ENCODE data around the gene KLRC3.
"Not testable (repeated sequence)": the region's sequence is repeated elsewhere in the genome, so short reads cannot be mapped to it uniquely, and the experiment has no call there.

KLRC3 gene

DNA sequence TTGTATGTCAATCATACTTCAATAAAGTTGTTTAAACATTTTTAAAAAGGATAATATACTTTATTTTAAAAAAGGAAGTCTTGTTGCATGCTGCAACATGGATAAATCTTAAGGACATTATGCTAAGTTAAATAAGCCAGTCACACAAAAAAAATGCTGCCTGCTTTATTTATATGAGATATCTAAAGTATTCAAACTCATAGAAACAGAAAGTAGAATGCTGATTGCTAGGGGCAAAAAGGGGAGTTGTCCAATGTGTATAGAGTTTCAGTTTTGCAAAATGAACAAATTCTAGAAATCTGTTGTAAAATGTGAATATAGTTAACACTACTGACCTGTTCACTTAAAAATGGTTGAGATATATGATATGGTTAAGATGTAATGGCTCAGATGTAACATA lies 19.6 kb downstream of the KLRC3 start:
- no peak for DNase-seq (ENCODE audit: low read depth)

- DNase-seq (ENCODE audit: low read depth): no peak
These were observed 22.2 kb downstream of the KLRC3 start for GRCh38 chr12:10398168-10398567.

DNA sequence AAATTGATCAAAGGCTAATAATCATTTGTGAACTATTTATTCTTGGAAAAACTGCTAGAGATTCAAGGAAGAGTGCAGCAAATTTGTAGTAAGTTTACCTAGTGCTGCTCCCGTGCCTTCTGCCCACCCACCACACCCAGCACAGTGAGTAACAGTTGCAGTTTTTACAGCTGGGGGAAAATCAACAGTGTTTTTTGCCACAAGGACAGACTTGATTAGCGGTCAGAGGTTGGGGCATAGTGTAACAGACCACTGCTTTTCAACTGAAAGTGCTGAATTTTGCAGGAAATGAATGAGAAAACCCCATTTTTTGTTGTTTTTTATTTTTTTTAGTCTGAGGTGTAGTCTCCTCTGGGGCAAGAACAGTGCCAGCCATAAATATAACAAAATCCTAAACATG lies 23.1 kb downstream of the KLRC3 start:
- no peak for DNase-seq (ENCODE audit: low read depth)

GRCh38 chr12:10396176-10396575 lies 24.2 kb downstream of the KLRC3 start:
- not testable (repeated sequence) for DNase-seq (ENCODE audit: low read depth)

GRCh38 chr12:10395390-10395998 lies 24.9 kb downstream of the KLRC3 start:
- DNase-seq (ENCODE audit: low read depth): peak; percentile 83

GRCh38 chr12:10394531-10395152 lies 25.8 kb downstream of the KLRC3 start:
- not testable (repeated sequence) for DNase-seq (ENCODE audit: low read depth)

GRCh38 chr12:10393291-10393690 lies 27.1 kb downstream of the KLRC3 start:
- no peak for DNase-seq (ENCODE audit: low read depth)

DNA sequence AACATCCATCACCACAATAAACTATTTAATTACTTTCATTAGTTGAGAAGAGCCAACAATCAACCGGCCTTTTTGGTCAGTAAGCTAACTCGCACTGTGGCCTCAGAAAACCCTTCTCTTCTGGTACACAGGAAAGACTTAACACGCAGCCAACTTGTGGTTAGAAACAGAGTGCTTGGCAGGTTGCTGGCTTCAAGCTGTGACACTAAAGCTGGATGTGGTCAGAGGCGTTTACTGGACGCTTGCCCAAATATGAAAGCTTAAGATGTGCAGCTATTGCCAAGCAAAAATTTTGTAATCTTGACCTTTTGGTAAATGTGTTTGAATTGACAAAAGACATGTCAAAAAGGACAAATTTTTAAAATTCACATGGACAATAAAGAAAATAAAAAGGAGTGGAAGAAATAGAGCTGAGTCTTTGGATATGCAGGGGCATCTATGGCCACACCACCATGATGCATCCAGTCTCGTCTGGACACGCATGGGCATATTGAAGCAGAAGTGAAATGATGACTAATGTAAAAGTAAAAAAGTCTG lies 27.9 kb downstream of the KLRC3 start:
- DNase-seq (ENCODE audit: low read depth): peak; percentile 85

- not testable (repeated sequence) for DNase-seq (ENCODE audit: low read depth)
These were observed 29.4 kb downstream of the KLRC3 start for GRCh38 chr12:10390991-10391390.

- no peak for DNase-seq (ENCODE audit: low read depth)
These were observed 30.5 kb downstream of the KLRC3 start, which contains the start of gene KLRK1 for GRCh38 chr12:10389904-10390303. Gene KLRK1, minus strand, starts transcription at chr12:10390041. Its CDS starts 1,231 bp downstream, at chr12:10388810.

GRCh38 chr12:10388624-10389413 lies 31.6 kb downstream of the KLRC3 start:
- DNase-seq (ENCODE audit: low read depth): no peak

DNA sequence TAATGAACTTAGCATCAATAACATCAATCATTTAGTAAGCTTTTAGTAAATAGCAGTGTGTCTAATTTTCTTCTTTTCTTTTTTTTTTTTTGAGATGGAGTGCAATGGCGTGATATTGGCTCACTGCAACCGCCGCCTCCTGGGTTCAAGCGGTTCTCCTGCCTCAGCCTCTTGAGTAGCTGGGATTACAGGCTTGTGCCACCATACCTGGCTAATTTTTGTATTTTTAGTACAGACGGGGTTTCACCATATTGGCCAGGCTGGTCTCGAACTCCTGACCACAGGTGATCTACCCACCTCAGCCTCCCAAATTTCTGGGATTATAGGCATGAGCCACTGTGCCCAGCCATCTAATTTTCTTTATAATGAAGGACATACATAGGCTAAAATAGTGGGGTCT lies 32.9 kb downstream of the KLRC3 start:
- DNase-seq (ENCODE audit: low read depth): not testable (repeated sequence)

DNA sequence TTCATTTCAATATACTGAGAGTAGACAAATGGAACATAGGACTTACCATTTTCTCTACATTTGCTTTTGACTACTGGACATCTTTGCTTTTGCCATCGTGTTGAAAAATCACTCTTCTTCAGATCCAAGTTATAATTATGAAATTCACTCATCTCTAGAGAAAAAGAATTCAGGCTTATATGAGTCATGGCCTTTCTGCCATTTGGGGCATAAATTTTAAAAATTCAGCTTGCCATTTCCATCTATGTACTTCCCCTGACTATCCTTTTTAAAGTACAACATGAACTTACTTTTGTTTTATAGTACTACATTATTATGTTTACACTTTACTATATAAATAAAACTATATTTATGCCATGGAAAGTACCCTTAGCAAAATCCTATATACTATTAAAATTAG lies 33.5 kb downstream of the KLRC3 start:
- no peak for DNase-seq (ENCODE audit: low read depth)

DNA sequence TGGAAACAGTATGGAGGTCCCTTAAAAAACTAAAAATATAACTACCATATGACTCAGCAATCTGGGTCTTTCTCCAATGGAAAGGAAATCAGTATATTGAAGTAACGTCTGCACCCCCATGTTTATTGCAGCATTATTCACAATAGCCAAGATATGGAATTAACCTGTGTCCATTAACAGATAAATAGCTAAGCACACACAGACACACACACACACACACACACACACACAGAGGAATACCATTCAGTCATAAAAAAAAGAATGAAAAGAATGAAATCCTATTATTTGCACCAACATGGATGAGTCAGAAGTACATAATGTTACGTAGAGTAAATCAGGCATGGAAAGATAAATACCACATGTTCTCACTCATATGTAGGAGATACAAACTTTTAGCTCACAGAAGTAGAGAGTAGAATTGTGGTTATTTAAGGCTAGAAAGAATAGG lies 35.2 kb downstream of the KLRC3 start:
- DNase-seq (ENCODE audit: low read depth): peak; percentile 66

DNA sequence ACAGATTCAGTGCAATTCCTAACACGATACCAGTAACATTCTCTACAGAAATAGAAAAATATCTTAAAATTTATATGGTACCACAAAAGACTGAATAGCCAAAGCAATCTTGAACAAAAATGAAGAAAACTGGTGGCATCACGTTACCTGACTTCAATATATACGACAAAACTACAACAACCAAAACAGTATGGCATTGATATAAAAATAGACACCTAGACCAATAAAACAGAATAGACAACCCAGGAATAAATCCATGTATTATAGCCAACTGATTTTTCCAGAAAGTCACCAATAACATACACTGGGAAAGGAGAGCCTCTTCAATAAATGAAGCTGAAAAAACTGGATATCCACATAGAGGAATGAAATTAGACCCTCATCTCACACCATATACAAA lies 36.2 kb downstream of the KLRC3 start:
- DNase-seq (ENCODE audit: low read depth): no peak

DNA sequence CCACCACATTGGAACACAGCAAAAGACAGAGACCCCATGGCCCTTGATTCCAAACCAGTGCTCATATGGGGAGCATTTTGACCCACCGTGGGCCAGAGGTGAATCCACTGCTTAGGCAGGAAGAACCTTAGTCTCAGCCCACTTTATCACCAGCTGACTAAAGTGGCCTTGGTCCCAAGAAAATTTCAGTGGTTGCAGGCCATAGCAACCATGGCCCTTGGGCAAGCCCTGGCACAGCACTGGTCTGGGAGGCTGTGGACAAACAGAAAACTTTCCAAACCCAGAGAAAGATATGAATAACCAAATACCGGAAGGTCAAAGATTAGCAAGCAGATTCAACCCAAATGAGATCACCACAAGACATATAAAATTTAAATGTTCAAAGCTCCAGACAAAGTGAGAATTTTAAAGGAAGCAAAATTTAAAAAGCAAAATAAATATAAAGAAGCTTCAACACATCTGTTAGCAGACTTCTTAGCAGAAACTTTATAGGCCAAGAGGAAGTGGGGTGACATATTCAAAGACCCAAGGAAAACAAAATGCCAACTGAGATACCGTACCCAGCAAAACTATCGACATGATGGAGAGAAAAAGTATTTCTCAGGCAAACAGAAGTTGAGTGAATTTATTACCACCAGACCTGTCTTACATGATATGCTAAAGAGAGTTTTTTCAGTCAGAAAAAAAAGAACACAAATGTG lies 38.3 kb downstream of the KLRC3 start:
- DNase-seq (ENCODE audit: low read depth): no peak

GRCh38 chr12:10378737-10379136 lies 41.7 kb downstream of the KLRC3 start:
- not testable (repeated sequence) for DNase-seq (ENCODE audit: low read depth)

DNA sequence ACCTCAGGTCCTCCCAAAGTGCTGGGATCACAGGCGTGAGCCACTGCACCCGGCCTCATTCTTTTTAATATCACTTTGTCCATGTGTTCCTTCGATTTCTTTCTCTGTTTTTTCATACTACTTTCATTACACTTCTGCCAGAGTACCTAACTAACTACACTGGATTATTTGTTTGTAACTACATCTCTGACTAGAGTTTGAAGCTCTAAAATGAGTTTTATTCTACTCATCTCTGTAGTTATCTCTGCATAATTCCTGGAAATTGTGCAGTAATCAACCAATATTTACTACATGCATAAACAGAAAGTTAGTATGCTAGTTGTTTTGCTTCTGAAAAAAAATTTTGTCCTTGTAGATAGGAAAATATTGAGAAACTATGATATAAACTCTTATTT lies 45.8 kb downstream of the KLRC3 start:
- no peak for DNase-seq (ENCODE audit: low read depth)

DNA sequence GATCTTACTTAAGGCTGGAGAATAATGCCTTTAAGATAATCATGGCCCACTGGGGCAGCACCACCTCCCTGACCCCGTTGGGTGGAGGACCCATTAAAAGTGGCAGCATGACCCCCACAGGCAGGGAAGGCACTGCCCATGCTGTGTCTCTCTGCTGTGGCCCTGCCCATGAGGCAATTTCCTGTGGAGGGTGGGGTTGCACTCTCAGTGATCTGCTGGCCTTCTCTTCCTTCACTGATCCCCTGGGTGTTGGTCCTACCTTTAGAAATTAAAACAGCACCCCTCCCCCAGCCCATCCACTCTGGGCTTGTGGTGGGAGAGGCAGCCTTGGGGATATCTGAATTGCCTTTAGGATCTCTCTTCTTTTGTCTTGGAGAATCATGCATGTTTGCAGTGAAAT lies 47.8 kb downstream of the KLRC3 start:
- no peak for DNase-seq (ENCODE audit: low read depth)

DNA sequence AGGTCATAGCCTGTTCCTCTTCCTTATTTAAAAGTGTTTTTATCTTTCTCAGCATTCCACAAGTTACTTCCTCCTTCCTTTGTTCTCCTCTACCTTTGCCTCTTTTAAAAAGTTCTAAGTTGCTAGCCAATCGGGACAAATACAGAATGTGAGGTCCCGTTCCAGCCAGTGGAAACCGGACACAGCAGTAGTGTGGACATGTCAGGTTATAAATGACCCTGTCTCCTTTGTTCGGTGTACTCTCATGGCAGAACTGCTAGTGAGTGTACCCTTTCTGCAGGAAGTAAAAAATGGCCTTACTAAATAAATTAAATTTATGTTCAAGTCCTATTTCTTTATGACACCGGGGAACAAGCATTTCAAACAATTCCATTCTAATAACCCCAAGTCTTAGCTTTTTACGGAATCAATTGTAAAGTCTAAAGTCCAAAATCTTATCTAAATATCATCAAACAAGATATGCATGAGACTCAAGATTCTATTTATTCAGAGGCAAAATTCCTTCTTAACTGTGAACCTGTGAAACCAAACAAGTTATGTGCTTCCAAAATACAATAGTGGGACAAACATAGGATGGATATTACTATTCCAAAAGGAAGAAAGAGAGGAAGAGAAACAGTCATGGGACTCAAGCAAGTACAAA lies 48.4 kb downstream of the KLRC3 start:
- not testable (repeated sequence) for DNase-seq (ENCODE audit: low read depth)

DNA sequence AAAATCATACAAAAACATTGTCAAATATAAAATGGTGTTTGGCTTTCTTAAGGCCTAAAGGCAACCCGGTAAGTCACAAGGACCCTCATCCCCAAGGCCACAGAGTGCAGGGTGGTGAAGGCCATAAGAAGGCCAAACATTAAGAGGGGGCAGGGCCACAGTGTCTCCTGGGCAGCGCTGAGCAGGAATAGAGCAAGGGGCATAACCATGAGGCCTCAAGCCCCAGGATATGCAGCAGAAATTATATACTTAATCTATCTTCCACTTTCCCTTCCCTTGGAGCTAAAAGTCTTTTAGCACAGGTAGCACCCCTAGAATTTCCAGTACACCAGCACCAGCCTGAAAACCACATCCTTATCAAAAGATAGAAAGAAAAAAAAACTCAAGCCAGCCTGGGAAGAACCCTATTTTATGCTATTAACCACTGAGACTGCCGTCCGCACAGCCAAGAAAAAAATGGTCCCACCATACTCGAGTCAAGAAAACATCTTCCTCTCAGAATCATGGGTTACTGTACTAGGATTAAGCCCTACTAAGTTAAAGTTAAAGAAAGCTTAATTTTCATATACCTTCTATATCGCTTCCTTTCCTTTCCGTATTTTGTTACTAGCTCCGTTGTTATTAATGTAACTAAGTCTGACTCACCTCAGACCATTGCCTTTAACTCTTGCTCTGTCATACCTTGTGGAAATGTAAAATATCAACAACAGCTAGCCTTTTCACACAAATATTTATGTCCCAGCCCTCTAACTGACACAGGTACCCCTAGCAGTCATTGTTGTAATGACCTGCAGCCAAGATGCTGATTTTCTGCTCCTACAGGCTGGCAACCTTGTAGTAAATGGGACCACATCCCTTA lies 50.6 kb downstream of the KLRC3 start:
- DNase-seq (ENCODE audit: low read depth): no peak

Measured in GM04503 (cell line).